Ovary (tissue), 3 donors: ENCODE results near the gene GADD45B.

Source experiments
- EP300 ChIP-seq: sonication (generic); formaldehyde crosslinking; IDR thresholded peaks from one replicate; pipeline ENCODE4 v1.6.1; 2017; ENCODE audit warnings: antibody characterized with exemption
- POLR2A ChIP-seq: fragments of 450-650 bp; IDR thresholded peaks from one replicate; pipeline ENCODE4 v1.6.1; 2017; ENCODE audit warnings: antibody characterized with exemption, mild to moderate bottlenecking, moderate library complexity
- TF ChIP-seq, protein P1 (sequence below), 3 donors: fragments of 450-650 bp in 2 of 3; fragments of 200-600 bp in 1 of 3; IDR thresholded peaks; one replicate each; pipeline versions ENCODE4 v1.5.1 to v1.8.0; 2016 to 2022; ENCODE audit warnings: antibody characterized with exemption in 3 of 3, mild to moderate bottlenecking in 1 of 3
- donor health status: DM: no; HTN: no; CAD: no.

DNA sequence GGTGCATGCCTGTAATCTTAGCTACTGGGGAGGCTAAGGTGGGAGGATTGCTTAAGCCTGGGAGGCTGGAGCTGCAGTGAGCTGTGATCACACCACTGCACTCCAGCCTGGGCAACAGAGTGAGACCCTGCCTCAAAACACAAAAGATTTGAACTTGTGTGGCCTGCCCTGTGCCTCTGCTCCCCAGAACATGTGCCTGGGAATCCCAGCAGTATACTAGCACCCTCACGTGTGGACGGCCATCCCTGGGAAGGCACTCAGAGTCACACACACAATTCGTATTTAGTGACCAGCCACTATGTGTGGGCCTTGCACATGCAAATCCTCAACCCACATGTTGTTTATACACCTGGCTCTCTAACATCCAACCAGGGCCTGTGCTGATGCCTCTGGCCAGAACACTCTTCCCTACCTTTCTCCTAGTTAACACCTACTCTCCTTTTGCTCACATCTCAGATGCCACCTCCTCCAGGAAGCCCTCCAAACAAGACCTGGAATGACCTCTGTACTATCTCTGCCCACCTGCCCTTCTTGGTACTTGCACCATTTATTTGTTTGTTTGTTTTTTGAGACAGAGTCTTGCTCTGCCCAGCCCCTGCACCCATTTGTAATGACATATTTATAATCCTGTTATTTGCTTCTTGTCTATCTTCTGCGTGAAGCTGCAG, 7.7 kb downstream of the GADD45B start:
- TF ChIP-seq, protein P1, sequence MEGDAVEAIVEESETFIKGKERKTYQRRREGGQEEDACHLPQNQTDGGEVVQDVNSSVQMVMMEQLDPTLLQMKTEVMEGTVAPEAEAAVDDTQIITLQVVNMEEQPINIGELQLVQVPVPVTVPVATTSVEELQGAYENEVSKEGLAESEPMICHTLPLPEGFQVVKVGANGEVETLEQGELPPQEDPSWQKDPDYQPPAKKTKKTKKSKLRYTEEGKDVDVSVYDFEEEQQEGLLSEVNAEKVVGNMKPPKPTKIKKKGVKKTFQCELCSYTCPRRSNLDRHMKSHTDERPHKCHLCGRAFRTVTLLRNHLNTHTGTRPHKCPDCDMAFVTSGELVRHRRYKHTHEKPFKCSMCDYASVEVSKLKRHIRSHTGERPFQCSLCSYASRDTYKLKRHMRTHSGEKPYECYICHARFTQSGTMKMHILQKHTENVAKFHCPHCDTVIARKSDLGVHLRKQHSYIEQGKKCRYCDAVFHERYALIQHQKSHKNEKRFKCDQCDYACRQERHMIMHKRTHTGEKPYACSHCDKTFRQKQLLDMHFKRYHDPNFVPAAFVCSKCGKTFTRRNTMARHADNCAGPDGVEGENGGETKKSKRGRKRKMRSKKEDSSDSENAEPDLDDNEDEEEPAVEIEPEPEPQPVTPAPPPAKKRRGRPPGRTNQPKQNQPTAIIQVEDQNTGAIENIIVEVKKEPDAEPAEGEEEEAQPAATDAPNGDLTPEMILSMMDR (IDR thresholded peaks at IDR 0.05): no peak
- TF ChIP-seq POLR2A (no peak), EP300 (no peak)
